Measurements from ENCODE around the gene PHIP.

Gene PHIP

DNA sequence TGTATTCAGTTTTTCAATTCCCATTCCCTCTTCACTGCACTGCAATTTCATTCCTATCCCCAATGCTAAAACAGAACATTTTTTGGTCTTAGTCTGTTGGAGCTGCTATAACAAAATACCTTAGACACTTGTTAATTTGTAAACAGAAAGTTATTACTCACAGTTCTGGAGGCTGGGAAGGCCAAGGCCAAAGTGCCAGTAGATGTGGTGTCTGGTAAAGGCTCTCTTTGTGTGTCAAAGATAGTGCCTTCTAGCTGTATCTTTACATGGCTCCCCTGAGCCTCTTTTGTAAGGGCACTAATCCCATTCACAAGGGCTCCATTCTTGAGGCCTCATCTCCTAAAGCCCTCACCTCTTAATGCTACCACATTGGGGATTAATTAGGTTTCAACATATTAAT lies 40.0 kb downstream of the PHIP start:
- Histone ChIP-seq H3K9ac (ENCODE audit: low read length) (no peak overlapping the region), H4K20me1 (ENCODE audit: insufficient read depth, low read length) (no peaks in the 10 kb centered on the region), H2AFZ (ENCODE audit: low read length) (no peak overlapping the region), H3K4me1 (ENCODE audit: insufficient read depth, low read length, severe bottlenecking) (no peaks in the 10 kb centered on the region), H3K36me3 (ENCODE audit: insufficient read depth, low read length) (peaks cover 91% of the 10 kb centered on the region), H3K27ac (ENCODE audit: low read depth, low read length, poor library complexity, severe bottlenecking) (no peak overlapping the region), H3F3A (ENCODE audit: insufficient read depth, low read length) (no peaks in the 10 kb centered on the region), H3K9me2 (ENCODE audit: low read depth, low read length) (no peaks in the 10 kb centered on the region), H3K27me3 (ENCODE audit: insufficient read depth, low read length) (no peaks in the 10 kb centered on the region), H3K9me3 (ENCODE audit: low read length) (no peaks in the 10 kb centered on the region), H3K4me3 (ENCODE audit: low read depth, low read length, poor library complexity, severe bottlenecking) (no peak overlapping the region), H3K4me2 (ENCODE audit: low read length) (no peak overlapping the region), H3K79me2 (ENCODE audit: insufficient read depth, low read length) (peaks cover 17% of the 10 kb centered on the region; the same call in 1 of the 2 replicates)
- TF ChIP-seq, protein P1, sequence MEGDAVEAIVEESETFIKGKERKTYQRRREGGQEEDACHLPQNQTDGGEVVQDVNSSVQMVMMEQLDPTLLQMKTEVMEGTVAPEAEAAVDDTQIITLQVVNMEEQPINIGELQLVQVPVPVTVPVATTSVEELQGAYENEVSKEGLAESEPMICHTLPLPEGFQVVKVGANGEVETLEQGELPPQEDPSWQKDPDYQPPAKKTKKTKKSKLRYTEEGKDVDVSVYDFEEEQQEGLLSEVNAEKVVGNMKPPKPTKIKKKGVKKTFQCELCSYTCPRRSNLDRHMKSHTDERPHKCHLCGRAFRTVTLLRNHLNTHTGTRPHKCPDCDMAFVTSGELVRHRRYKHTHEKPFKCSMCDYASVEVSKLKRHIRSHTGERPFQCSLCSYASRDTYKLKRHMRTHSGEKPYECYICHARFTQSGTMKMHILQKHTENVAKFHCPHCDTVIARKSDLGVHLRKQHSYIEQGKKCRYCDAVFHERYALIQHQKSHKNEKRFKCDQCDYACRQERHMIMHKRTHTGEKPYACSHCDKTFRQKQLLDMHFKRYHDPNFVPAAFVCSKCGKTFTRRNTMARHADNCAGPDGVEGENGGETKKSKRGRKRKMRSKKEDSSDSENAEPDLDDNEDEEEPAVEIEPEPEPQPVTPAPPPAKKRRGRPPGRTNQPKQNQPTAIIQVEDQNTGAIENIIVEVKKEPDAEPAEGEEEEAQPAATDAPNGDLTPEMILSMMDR (IDR thresholded peaks at IDR 0.05; ENCODE audit: low read length) = no peak
- TF ChIP-seq EZH2 (IDR thresholded peaks at IDR 0.05; ENCODE audit: borderline replicate concordance, low read length) = no peak

DNA sequence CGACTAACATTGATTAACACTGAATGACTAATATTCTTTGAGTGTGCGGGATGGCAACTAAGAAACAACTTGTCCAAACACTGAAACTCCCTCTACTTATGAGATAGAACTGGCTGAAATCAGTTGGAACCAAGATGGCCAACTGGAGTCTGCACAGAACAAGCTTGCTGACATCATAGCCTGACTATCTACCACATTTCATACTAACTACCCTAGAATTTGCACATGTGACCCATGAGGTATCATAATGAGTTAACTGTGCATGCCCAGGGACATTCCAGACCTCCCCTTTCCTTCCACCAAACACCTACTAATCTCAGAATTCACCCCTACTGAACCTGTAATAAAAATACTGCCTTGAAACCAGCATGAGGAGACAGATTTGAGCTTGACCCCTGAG lies 43.2 kb downstream of the PHIP start:
- H3K9ac ChIP-seq (ENCODE audit: low read length) = no peak overlapping the region
- no peaks in the 10 kb centered on the region for H3K27me3 ChIP-seq (ENCODE audit: insufficient read depth, low read length)
- no peaks in the 10 kb centered on the region for H4K20me1 ChIP-seq (ENCODE audit: insufficient read depth, low read length)
- TF ChIP-seq, protein P1 (IDR thresholded peaks at IDR 0.05; ENCODE audit: low read length) = no peak
- TF ChIP-seq EZH2 (IDR thresholded peaks at IDR 0.05; ENCODE audit: borderline replicate concordance, low read length) = no peak
- no peak overlapping the region for H3K4me2 ChIP-seq (ENCODE audit: low read length)
- H3K36me3 ChIP-seq (ENCODE audit: insufficient read depth, low read length) = peaks cover 86% of the 10 kb centered on the region
- H3K4me1 ChIP-seq (ENCODE audit: insufficient read depth, low read length, severe bottlenecking) = no peaks in the 10 kb centered on the region
- H3K79me2 ChIP-seq (ENCODE audit: insufficient read depth, low read length) = peaks cover 17% of the 10 kb centered on the region; the same call in 1 of the 2 replicates
- H3K9me3 ChIP-seq (ENCODE audit: low read length) = no peaks in the 10 kb centered on the region
- no peak overlapping the region for H2AFZ ChIP-seq (ENCODE audit: low read length)
- no peak overlapping the region for H3K4me3 ChIP-seq (ENCODE audit: low read depth, low read length, poor library complexity, severe bottlenecking)
- H3K9me2 ChIP-seq (ENCODE audit: low read depth, low read length) = no peaks in the 10 kb centered on the region
- H3F3A ChIP-seq (ENCODE audit: insufficient read depth, low read length) = no peaks in the 10 kb centered on the region
- no peak overlapping the region for H3K27ac ChIP-seq (ENCODE audit: low read depth, low read length, poor library complexity, severe bottlenecking)

DNA sequence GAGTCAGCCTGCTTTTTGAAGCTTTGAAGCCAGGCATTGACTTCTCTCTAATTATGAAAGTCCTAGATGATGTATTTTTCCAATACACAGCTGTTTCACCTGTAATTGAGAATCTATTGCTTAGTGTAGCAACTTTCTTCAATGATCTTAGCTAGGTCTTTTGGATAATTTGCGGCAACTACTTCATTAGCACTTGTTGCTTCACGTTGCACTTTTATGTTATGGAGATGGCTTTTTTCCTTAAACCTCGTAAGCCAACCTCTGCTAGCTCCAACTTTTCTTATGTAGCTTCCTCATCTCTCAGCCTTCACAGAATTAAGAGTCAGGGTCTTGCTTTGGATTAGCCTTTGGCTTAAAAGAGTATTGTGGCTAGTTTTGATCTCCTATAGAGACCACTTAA lies 44.8 kb downstream of the PHIP start:
- Histone ChIP-seq H4K20me1 (ENCODE audit: insufficient read depth, low read length) (no peaks in the 10 kb centered on the region), H3F3A (ENCODE audit: insufficient read depth, low read length) (no peaks in the 10 kb centered on the region), H3K9ac (ENCODE audit: low read length) (no peak overlapping the region), H2AFZ (ENCODE audit: low read length) (no peak overlapping the region), H3K36me3 (ENCODE audit: insufficient read depth, low read length) (peaks cover 86% of the 10 kb centered on the region), H3K9me2 (ENCODE audit: low read depth, low read length) (no peaks in the 10 kb centered on the region), H3K9me3 (ENCODE audit: low read length) (no peaks in the 10 kb centered on the region), H3K27me3 (ENCODE audit: insufficient read depth, low read length) (no peaks in the 10 kb centered on the region), H3K4me3 (ENCODE audit: low read depth, low read length, poor library complexity, severe bottlenecking) (no peak overlapping the region), H3K4me1 (ENCODE audit: insufficient read depth, low read length, severe bottlenecking) (no peaks in the 10 kb centered on the region), H3K4me2 (ENCODE audit: low read length) (no peak overlapping the region), H3K79me2 (ENCODE audit: insufficient read depth, low read length) (peaks cover 19% of the 10 kb centered on the region; the same call in 1 of the 2 replicates), H3K27ac (ENCODE audit: low read depth, low read length, poor library complexity, severe bottlenecking) (no peak overlapping the region)
- no peak for TF ChIP-seq EZH2 (IDR thresholded peaks at IDR 0.05; ENCODE audit: borderline replicate concordance, low read length)
- TF ChIP-seq, protein P1 (IDR thresholded peaks at IDR 0.05; ENCODE audit: low read length) = no peak
